SH-SY5Y (cell line): ENCODE results near the gene MEIS3.

Experiments
- GATA2 ChIP-seq: IDR thresholded peaks from 2 replicates; pipeline ENCODE4 v1.6.1; 2011; ENCODE audit warnings: mild to moderate bottlenecking, low read depth, low read length
- GATA3 ChIP-seq: IDR thresholded peaks from 2 replicates; pipeline ENCODE4 v1.6.1; 2011; ENCODE audit warnings: low read depth, mild to moderate bottlenecking, low read length, moderate library complexity

MEIS3 gene

GRCh38 chr19:47419030-47419783 is at the start of gene MEIS3:
TSS of gene MEIS3 (minus strand) at chr19:47419527. CDS start at chr19:47419081, 446 bp downstream.
- TF ChIP-seq GATA3, result no peak
- TF ChIP-seq GATA2, result no peak

- TF ChIP-seq GATA3, result no peak
- no peak for TF ChIP-seq GATA2
Measured at GRCh38 chr19:47467914-47468313, 48.6 kb upstream of the MEIS3 start.

DNA sequence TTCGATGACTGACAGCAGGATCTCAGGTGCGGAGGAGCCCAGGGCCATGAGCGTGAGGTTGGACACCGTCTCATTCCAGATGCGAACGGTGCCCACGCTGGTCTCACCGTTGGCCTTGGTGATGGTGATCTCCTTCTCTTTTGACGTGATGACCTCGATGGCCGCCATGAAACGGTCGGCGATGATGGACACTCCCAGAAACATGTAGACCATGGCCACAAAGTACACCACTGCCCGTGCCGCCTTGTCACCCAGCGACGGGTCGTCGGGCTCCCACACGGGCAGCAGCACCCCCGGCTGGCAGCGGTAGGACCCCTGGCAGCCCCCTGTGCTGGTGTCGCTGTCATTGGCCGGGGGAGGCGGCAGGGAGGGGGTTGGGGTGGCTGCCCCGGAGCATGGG is 46.6 kb upstream of the MEIS3 start:
- TF ChIP-seq GATA2, result no peak
- no peak for TF ChIP-seq GATA3

GRCh38 chr19:47464675-47465419 is 45.5 kb upstream of the MEIS3 start:
- TF ChIP-seq GATA2, result no peak
- TF ChIP-seq GATA3, result no peak

- TF ChIP-seq GATA2 (no peak), GATA3 (no peak)
Measured at GRCh38 chr19:47461876-47462275, 42.5 kb upstream of the MEIS3 start.

- TF ChIP-seq GATA3 (no peak), GATA2 (no peak)
Measured at GRCh38 chr19:47459477-47459876, 40.1 kb upstream of the MEIS3 start.

DNA sequence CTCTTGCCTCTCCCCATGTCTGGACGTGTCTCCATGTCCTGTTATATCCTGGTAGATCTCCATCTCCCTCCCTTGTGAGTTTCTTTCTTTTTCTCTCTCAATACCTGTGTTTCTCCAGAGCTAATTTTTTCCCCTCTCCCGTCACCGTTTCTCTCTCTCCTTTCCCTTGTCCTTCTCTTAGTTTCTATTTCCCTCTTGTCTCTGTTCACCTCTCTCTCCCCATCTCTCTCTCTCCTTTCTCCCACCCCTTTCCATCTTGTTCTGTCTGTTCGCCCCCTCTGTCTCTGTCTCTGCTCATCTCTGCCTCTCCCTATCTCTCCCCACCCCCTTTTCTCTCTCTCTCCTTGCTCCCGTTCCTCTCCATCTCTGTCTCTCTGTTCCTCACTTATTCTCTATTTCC is 39.3 kb upstream of the MEIS3 start:
- no peak for TF ChIP-seq GATA3
- no peak for TF ChIP-seq GATA2

DNA sequence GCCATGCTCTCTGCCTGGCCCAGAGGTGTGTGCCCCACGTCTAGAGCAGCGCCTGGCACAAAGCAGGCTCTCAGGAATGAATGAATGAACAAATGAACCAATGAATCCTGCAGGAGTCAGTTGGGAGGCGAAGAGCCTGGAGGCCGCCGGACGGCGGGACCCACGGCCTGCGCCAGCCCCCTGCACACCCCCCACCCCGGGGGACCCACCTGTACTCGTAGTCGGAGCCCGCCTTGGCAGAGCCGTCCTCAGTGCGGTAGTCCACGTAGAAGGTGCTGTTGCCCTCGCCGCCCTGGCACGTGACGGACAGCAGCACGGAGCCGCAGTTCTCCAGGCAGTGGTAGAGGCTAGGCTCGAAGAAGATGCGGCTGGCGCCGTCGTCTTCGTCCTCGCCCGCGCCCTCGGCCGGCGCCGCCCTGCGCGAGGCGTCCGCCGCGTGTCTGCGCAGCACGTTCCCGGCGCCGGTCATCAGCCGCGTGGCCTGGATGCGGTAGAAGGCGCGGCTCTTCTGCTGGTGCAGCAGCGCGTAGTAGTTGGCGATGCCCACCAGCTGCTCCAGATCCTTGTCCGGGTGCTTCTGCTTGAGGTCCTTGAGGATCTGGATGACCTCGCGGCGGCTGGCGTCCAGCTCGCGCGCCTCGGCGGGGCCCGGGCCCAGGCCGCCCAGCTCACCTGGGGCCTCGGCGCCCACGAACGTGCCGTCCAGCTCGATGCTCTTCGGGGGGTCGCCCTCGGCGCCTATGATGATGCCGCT is 37.6 kb upstream of the MEIS3 start:
- TF ChIP-seq GATA3, result no peak
- no peak for TF ChIP-seq GATA2

GRCh38 chr19:47450478-47450877 is 31.2 kb upstream of the MEIS3 start:
- TF ChIP-seq GATA2 (no peak), GATA3 (no peak)

GRCh38 chr19:47448360-47448727 is 29.0 kb upstream of the MEIS3 start:
- TF ChIP-seq GATA2 (no peak), GATA3 (no peak)

GRCh38 chr19:47447470-47448359 is 28.4 kb upstream of the MEIS3 start:
- TF ChIP-seq GATA2 (no peak), GATA3 (no peak)

GRCh38 chr19:47446534-47447469 is 27.5 kb upstream of the MEIS3 start:
- TF ChIP-seq GATA3, result no peak

DNA sequence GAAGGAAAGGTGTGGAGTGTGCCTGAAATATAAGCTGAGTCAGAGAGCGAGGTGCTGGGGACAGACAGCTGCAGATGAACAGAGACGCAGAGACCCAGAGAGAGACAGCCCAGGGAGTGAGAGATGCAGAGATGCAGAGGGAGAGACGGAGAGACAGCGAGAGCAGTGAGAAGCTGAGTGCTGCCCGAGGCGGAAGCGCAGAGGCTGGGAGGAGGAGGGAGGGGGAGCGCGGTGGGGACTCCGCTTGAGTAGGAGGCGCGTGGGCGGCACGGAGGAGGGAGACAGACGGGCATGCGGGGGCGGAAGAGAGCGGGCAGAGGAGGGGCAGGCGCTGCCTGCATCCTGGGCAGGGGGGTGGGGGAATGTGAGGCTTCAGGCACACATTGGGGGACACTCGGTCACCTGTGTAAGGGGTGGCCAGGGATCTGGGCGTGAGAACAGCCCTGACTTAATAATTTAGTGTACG is 26.6 kb upstream of the MEIS3 start:
- TF ChIP-seq GATA2 (no peak), GATA3 (no peak)
